HG03175 (cell line): ENCODE measurements around the gene CTH.
A peak's percentile ranks its signal among the peaks of the same experiment; 100 is the strongest.
"Not testable (repeated sequence)": the region's sequence is repeated elsewhere in the genome, so short reads cannot be mapped to it uniquely, and the experiment has no call there.

Experiments used
- ATAC-seq: cut with Tn5 transposase; IDR thresholded peaks from one replicate; pipeline ENCODE4 v1.9.1; 2021; ENCODE audit warnings: mild to moderate bottlenecking, moderate library complexity; ENCODE audit not compliant: unreplicated experiment

Gene CTH

GRCh38 chr1:70449049-70449448 lies 38.0 kb downstream of the CTH start:
- no peak for ATAC-seq

GRCh38 chr1:70452164-70452939 lies 41.3 kb downstream of the CTH start:
- not testable (repeated sequence) for ATAC-seq

GRCh38 chr1:70455291-70455690 lies 44.2 kb downstream of the CTH start:
- ATAC-seq = no peak

GRCh38 chr1:70458131-70458530 lies 47.1 kb downstream of the CTH start:
- ATAC-seq = no peak

- ATAC-seq = no peak
Observed at GRCh38 chr1:70459496-70460225, 48.6 kb downstream of the CTH start.

- ATAC-seq = not testable (repeated sequence)
Observed at GRCh38 chr1:70460740-70461713, 50.0 kb downstream of the CTH start.

GRCh38 chr1:70462611-70463010 lies 51.5 kb downstream of the CTH start:
- ATAC-seq = no peak

- no peak for ATAC-seq
Observed at GRCh38 chr1:70465911-70466310, 54.8 kb downstream of the CTH start.

GRCh38 chr1:70467531-70467930 lies 56.5 kb downstream of the CTH start:
- ATAC-seq = no peak

GRCh38 chr1:70468180-70468579 lies 57.1 kb downstream of the CTH start:
- ATAC-seq = no peak

- not testable (repeated sequence) for ATAC-seq
Observed at GRCh38 chr1:70469184-70469583, 58.1 kb downstream of the CTH start.

- ATAC-seq = no peak
Observed at GRCh38 chr1:70475023-70475422, 64.0 kb downstream of the CTH start.

GRCh38 chr1:70477090-70477489 lies 66.0 kb downstream of the CTH start:
- no peak for ATAC-seq

- ATAC-seq = not testable (repeated sequence)
Observed at GRCh38 chr1:70477905-70478304, 66.8 kb downstream of the CTH start.

- ATAC-seq = no peak
Observed at GRCh38 chr1:70483342-70483741, 72.3 kb downstream of the CTH start.

- ATAC-seq = no peak
Observed at GRCh38 chr1:70485624-70486023, 74.6 kb downstream of the CTH start.

GRCh38 chr1:70486676-70487458 lies 75.8 kb downstream of the CTH start:
- ATAC-seq = no peak

GRCh38 chr1:70487459-70487815 lies 76.4 kb downstream of the CTH start:
- ATAC-seq = no peak

- peak; percentile 68 for ATAC-seq
Observed at GRCh38 chr1:70487910-70488665, 77.0 kb downstream of the CTH start.
